HG03469 (cell line): ENCODE measurements around the gene PIGR.
A peak's percentile ranks its signal among the peaks of the same experiment; 100 is the strongest.
"Not testable (repeated sequence)": the region's sequence is repeated elsewhere in the genome, so short reads cannot be mapped to it uniquely, and the experiment has no call there.

Source experiments
- ATAC-seq: cut with Tn5 transposase; IDR thresholded peaks from one replicate; pipeline ENCODE4 v1.9.1; 2021; ENCODE audit warnings: mild to moderate bottlenecking, moderate library complexity, moderate number of reproducible peaks; ENCODE audit not compliant: unreplicated experiment

The PIGR gene

GRCh38 chr1:206935491-206936067, 10.7 kb downstream of the PIGR start:
- no peak for ATAC-seq

- ATAC-seq = no peak
These were observed 12.8 kb downstream of the PIGR start for GRCh38 chr1:206933333-206933945.

- ATAC-seq = no peak
These were observed 14.1 kb downstream of the PIGR start for GRCh38 chr1:206932177-206932576.

GRCh38 chr1:206931709-206932108, 14.6 kb downstream of the PIGR start:
- ATAC-seq = no peak

GRCh38 chr1:206930210-206930798, 16.0 kb downstream of the PIGR start:
- peak; percentile 49 for ATAC-seq

GRCh38 chr1:206929524-206929923, 16.7 kb downstream of the PIGR start:
- ATAC-seq = no peak

DNA sequence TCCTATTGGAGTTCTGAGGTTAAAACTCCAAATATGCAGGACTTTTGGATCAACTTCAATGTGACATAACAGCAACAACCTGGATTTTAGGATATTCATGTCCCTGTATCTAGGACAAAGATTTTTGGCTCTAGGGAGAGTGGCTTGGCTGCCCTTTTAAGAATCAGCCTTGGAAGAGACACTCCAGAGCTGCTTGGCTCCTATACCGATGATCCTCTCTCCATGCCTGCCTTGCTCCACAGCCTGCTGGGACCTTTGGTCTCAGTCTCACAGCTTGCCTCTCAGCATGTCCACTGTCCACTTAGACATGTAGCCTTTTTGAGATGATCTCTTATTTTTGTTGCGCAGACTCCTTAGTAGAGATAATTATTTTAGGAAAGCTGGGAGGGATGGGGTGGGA, 20.0 kb downstream of the PIGR start:
- ATAC-seq = no peak

- ATAC-seq = peak; percentile 51
These were observed 21.0 kb downstream of the PIGR start for GRCh38 chr1:206925106-206925736.

- ATAC-seq = no peak
These were observed 21.6 kb downstream of the PIGR start for GRCh38 chr1:206924592-206925105.

GRCh38 chr1:206923961-206924557, 22.2 kb downstream of the PIGR start:
- ATAC-seq = not testable (repeated sequence)

DNA sequence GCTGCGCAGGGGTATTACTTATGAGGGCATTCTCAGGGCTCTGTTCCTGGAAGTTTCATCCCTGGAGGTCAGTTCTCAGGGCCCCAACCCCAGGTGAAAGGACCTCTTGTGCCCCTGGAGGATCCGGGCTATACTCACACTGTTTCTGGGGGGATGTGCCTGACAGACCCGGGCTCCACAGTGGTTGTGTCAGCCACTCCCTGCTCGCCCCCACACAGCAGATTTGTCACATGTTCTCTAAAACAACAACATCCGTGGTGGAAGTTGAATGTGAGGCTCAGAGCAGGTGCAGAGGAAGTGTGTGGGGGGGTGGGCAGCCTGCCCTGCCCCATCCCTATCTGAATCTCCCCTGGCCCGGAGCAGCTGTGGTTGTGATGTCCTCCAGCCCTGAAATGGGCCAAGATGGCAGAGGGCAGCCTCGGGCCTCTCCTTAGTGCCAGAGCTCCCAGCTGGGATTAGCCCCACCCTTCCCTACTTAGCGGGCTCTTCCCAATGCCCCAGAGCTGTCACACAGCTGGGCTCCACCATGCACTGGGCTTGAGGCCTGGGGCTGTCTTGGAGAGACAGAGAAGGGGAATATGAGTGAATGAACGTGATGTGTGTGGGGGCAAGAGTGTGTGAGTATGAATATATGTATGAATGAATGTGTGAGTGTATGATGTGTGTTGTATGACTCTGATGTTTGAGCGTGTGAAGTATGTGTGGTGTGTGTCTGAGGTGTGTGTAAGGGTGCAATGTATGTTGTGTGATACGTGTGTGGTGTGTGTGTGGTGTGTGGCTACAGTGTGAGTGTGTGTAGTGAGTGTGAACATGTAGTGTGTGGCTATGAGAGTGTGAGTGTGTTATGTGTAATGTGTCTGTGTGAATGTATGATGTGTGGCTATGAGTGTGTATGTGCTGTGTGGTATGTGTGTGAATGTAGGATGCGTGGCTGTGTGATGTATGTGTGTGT, 23.0 kb downstream of the PIGR start:
- ATAC-seq = no peak

GRCh38 chr1:206922524-206922923, 23.7 kb downstream of the PIGR start:
- ATAC-seq = no peak

DNA sequence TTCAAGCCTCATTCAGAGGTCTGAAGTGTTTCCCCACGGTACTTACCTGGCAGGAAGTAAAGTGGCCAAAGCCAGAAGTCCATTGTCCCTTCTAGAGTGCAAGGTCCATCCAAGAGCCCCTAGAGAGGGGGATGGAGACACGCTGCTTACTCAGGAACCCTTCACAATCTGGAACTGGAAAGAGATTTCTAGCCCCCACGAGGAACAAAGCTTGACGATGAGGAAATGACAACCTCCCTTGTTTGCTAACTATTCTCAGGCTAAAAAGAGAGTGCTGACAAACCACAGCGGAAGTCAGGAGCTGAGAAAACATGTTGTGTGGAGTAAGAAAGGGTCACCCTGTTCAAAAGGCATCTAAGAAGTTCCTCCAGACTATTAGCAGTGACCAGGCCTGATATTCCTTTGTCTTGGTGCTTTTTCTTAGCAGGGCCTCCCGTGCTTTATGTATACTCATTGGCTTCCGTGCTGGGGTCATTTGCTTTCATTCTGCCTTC, 24.4 kb downstream of the PIGR start, which contains the start of gene FCMR:
Gene FCMR, minus strand, starts transcription at position 170 of the 494 bp plus-strand sequence. Its CDS starts 87 bp downstream, at position 83.
- no peak for ATAC-seq

DNA sequence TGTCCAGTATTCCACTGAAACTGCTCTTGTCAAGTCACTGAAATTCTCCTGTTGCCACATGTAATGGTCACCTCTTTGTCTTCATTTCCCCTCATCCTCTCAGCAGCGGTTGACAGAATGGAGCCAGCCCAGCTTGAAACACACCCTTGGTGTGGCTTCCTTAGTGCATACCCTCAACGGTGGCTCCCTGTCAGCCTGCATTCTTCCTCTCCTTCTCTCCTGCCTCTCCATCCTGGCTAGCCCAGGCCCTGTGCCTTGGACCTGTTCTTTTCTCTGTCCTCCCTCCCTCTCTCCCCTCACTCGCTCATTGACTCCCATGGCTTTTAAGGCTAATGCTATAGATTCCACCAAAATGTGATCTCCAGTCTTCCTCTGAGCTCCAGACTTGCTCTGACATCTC, 28.2 kb downstream of the PIGR start:
- ATAC-seq = no peak

DNA sequence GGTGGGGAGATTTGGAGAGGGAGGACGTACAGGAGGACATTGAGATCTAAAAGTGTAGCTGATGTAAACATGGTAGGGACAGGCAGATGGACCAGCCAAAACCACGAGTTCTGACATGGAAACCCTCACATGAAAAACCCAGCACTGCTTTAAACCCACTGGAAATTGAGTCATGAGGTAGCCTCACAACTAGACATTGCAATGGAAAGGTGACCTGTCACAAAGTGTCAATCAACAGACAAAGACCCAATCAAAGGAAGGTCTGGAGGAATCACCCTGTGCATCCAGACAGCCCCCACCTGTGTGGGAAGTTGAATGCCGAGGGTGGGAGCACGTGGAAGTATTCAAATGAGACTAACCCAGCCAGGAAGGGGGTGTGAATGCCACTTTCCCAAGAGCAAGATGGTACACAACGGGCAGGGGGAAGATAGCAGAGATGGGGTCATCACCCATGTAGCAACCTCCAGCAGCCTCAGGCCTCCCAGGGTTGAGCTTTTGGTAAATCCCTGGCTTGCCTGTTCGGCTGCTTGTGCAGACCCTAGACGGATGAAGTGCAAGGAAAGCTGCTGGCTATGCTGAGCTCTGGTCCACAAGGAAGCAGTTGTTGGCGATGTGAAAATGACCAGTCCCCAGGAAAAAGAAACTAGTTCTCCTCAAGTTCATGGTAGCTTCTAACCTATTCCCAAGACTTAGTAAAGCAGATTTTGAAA, 30.1 kb downstream of the PIGR start:
- no peak for ATAC-seq

DNA sequence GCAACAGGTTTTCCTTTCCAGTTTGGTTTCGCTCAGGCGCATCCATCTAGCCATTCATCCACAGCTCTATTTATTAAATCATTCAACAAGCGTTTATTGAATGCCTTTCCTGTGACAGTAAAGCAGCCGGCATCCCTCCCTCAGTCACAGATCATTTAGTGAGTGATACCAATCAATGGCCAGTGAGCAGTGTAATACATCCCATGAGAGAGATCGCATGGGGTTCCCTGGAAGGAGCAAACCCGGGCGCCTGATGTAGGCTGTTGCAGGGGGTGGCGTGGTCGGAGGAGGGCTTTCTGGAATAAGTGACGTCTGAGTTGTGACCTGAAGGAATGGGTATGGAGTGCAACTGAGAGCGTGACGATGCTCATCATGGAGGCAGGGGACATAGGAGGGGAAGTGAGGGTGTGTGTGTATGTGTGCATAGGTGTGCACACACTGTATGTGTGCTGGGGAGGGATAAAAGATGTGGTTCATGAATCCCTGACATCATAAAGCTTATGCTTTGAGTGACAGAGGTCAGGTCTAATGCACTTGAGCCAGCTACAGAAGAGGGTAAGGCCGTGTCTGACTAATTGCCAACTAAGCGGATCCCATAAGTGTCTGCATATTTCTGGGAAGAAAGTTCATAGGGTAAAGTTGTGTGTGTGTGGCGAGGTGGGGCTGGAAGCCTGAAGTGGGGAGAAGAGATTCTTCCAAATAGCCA, 31.1 kb downstream of the PIGR start:
- ATAC-seq = no peak

GRCh38 chr1:206913766-206914537, 32.3 kb downstream of the PIGR start:
- ATAC-seq = no peak
